Esophagus squamous epithelium (tissue), 4 donors: ENCODE results near the gene RNF225.

Experiments used
- POLR2A ChIP-seq, 4 donors: fragments of 450-650 bp; IDR thresholded peaks; one replicate each; pipeline ENCODE4 v1.6.1; 2017; ENCODE audit warnings: antibody characterized with exemption in 4 of 4, mild to moderate bottlenecking in 4 of 4, moderate library complexity in 3 of 4
- TF ChIP-seq, protein P1 (sequence below), 6 experiments: fragments of 450-650 bp in 4 of 6; fragments of 200-600 bp in 2 of 6; sonication (generic) in 2 of 6; IDR thresholded peaks; one replicate each; pipeline ENCODE4 v1.5.1; 2016 to 2019; ENCODE audit warnings: antibody characterized with exemption in 6 of 6, mild to moderate bottlenecking in 4 of 6, moderate library complexity in 4 of 6

DNA sequence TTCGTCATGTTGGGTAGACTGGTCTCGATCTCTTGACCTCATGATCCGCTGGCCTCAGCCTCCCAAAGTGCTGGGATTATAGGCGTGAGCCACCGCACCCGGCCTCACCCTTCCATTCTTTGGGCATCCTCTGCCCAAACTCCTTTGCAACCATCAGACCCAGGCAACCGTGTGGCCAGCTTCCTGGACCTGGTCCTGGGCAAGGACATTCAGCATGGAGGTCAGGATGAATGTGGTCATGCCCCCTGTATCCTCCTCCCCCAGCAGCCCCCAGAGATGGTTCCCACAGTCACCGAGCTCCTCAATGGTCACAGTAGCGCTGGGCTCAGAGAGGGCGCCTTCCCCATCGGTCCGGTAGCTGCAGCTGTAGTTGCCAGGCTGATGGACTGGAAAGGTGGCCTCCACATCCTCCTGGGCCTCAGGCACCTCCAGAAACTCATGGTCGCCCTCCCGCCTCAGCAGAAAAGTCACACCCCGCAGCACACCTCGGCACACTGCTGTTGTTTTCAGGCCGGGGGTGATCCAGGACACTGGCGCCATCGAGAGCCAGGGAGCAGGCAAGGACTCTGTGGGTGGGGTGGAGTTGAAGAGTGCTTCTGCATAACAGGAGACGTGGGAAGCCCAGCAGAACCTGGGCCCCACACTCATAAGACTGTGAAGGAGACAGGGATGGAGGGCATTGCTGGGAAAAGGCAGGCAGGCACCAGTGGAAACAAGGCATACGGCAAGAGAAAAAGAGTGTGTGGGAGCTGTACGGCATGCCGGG is 43.3 kb upstream of the RNF225 start:
- TF ChIP-seq, protein P1, sequence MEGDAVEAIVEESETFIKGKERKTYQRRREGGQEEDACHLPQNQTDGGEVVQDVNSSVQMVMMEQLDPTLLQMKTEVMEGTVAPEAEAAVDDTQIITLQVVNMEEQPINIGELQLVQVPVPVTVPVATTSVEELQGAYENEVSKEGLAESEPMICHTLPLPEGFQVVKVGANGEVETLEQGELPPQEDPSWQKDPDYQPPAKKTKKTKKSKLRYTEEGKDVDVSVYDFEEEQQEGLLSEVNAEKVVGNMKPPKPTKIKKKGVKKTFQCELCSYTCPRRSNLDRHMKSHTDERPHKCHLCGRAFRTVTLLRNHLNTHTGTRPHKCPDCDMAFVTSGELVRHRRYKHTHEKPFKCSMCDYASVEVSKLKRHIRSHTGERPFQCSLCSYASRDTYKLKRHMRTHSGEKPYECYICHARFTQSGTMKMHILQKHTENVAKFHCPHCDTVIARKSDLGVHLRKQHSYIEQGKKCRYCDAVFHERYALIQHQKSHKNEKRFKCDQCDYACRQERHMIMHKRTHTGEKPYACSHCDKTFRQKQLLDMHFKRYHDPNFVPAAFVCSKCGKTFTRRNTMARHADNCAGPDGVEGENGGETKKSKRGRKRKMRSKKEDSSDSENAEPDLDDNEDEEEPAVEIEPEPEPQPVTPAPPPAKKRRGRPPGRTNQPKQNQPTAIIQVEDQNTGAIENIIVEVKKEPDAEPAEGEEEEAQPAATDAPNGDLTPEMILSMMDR (IDR thresholded peaks at IDR 0.05) = no peak
- no peak for TF ChIP-seq POLR2A (IDR thresholded peaks at IDR 0.05)
